ENCODE measurements around the gene SV2A. TPM values are rescaled to one million over a fixed set of nuclear protein-coding genes. Genes with fewer than 3 reads are reported as not detected.
"Not testable (repeated sequence)": the region's sequence is repeated elsewhere in the genome, so short reads cannot be mapped to it uniquely, and the experiment has no call there.

SV2A gene
- total RNA-seq, 1 experiment from 2014 or later: 36.8 TPM

DNA sequence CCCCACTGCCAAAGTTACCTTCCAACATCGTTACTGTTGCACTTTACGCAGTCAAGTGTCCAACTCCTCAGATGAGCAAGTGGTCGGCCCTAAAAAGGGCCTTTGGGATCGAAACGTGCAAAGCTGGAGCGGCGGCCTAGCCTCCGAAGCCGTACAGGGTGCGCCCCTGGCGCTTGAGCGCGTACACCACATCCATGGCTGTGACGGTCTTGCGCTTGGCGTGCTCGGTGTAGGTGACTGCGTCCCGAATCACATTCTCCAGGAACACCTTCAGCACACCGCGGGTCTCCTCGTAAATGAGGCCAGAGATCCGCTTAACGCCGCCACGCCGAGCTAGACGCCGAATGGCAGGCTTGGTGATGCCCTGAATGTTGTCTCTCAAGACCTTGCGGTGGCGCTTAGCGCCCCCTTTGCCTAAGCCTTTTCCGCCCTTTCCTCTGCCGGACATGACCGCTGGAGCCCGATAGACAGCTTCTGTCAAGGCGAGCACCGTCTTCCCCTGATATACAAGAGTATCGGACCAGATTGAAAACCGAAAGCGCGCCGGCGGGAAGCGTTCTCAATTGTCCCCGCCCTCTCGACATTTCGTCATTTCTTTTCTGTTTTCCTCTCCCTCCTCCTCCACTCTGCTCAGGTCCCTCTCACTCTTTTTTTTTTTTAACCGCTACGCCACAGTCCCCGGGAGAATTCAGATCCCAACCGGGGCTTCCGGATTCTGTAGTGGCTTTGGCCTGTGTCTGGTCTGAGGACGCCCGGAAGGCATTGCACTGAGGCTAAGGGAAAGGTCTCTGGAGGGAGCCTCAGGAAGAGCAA, 56.8 kb downstream of the SV2A start:
- in situ Hi-C loops (cut with HindIII; ENCODE audit: low sequenced_read_pairs); DNase-seq (ENCODE audit: low spot score): not testable (repeated sequence)

DNA sequence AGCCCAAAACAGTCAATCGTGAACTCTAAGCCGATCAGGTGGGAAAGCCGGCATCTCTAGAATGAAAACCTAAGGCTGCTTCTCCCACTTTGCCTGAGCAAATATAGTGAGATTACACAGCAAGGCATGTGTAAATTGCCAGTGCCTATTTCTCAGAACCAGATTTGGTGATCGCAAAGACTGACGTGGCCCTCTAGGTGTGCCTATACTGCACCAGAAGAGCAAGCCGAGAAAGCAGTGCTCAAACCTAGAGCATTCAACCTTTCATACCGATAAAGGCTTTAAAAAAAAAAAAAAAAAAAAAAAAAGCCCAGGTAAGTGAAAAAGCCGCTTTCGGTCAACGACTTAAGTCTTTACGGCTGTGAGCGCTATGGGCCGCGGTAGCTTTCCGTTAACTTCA, 57.4 kb downstream of the SV2A start:
- DNase-seq (ENCODE audit: low spot score); in situ Hi-C loops (cut with HindIII; ENCODE audit: low sequenced_read_pairs): not testable (repeated sequence)

Other genes with a start within 250 kb of the SV2A start
- not detected in 2 replicates for gene FCGR1A, start 135.2 kb downstream of the SV2A start, total RNA-seq (2014; rRNA removed; shearing (Covaris generic))
- gene BOLA1, start 18.3 kb downstream of the SV2A start, total RNA-seq (2014; rRNA removed; shearing (Covaris generic)): 2.0 TPM in 1 of 2 replicates, not detected in the other
- gene SF3B4, start 10.0 kb upstream of the SV2A start, total RNA-seq (2014; rRNA removed; shearing (Covaris generic)): 20.3 and 23.3 TPM in 2 replicates
- 7.8 and 8.4 TPM in 2 replicates for gene MTMR11, start 19.0 kb upstream of the SV2A start, total RNA-seq (2014; rRNA removed; shearing (Covaris generic))
- 6.0 and 11.9 TPM in 2 replicates for gene OTUD7B, start 92.9 kb upstream of the SV2A start, total RNA-seq (2014; rRNA removed; shearing (Covaris generic))
- 35.3 and 43.2 TPM in 2 replicates for gene VPS45, start 149.9 kb upstream of the SV2A start, total RNA-seq (2014; rRNA removed; shearing (Covaris generic))
- gene PLEKHO1, start 232.1 kb upstream of the SV2A start, total RNA-seq (2014; rRNA removed; shearing (Covaris generic)): 42.9 and 45.6 TPM in 2 replicates